Measurements from ENCODE around the gene C2CD4A. TPM values are rescaled to one million over a fixed set of nuclear protein-coding genes. Genes with fewer than 3 reads are reported as not detected.
"Not testable (repeated sequence)": the region's sequence is repeated elsewhere in the genome, so short reads cannot be mapped to it uniquely, and the experiment has no call there.

Gene C2CD4A
- polyA plus RNA-seq, 1 of the 3 experiments (the other 2 are of a cell fraction): not detected

DNA sequence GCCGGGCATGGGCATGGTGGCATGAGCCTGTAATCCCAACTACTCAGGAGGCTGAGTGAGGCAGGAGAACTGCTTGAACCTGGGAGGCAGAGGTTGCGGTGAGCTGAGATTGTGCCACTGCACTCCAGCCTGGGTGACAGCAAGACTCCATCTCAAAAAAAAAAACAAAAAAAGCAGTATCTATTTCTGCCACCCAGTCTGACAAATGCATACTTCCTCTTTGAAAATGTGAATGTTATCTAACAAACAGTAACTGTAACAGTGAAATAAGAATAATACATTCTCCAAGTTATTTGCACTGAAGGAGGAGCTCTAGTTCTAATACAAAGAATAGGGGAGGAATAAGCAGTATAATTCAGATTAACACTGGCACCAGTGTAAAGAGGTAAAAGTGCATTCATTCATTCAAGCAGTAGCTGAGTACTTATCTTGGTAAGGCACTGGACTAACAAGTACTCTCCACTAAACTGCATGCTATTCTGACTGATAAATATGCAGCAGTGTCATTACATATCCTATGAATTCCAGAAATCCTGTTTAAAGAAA lies 19.4 kb upstream of the C2CD4A start:
- Histone ChIP-seq H3K27me3 (ENCODE audit: insufficient read depth) (no peaks in the 10 kb centered on the region), H3F3A (replicated peaks; ENCODE audit: insufficient read depth) (peaks cover 18% of the 10 kb centered on the region), H2AFZ (ENCODE audit: low read depth) (no peak overlapping the region), H4K20me1 (ENCODE audit: insufficient read depth) (peaks cover 39% of the 10 kb centered on the region), H3K9me3 (no peaks in the 10 kb centered on the region), H3K4me2 (no peak overlapping the region), H3K9me2 (no peaks in the 10 kb centered on the region), H3K36me3 (replicated peaks in 1 of 2; ENCODE audit: control insufficient read depth in 1 of 2, insufficient read depth in 2 of 2, low read length in 1 of 2) (peaks cover 2 to 12% of the 10 kb centered on the region in 2 experiments), H3K79me2 (ENCODE audit: insufficient read depth) (peaks cover 79% of the 10 kb centered on the region), H3K4me1 (ENCODE audit: control insufficient read depth in 1 of 2, insufficient read depth in 2 of 2, low read depth in 1 of 2, low read length in 1 of 2) (no peaks in the 10 kb centered on the region; a peak in 1 of 4 replicates), H3K27ac (ENCODE audit: low read depth in 2 of 2, low read length in 1 of 2) (no peak overlapping the region), H3K4me3 (ENCODE audit: low read depth in 2 of 2, low read length in 1 of 2) (no peak overlapping the region), H3K9ac (no peak overlapping the region)
- POLR2A ChIA-PET: no interaction called here
- TF ChIP-seq ELF1 (IDR thresholded peaks at IDR 0.05) (no peak), TEAD4 (IDR thresholded peaks at IDR 0.05; ENCODE audit: borderline replicate concordance, insufficient read depth) (no peak), FOXM1 (IDR thresholded peaks at IDR 0.05; ENCODE audit: low read depth) (no peak), RCOR1 (IDR thresholded peaks at IDR 0.05; ENCODE audit: low read length) (no peak), SMC3 (IDR thresholded peaks at IDR 0.05; ENCODE audit: low read depth, low read length) (no peak), RXRA (IDR thresholded peaks at IDR 0.05; ENCODE audit: borderline replicate concordance, low read depth) (no peak), TAF1 (IDR thresholded peaks at IDR 0.05; ENCODE audit: borderline replicate concordance, low read depth, low read length) (no peak), RAD21 (IDR thresholded peaks at IDR 0.05; ENCODE audit: low read length) (no peak), FOSL2 (IDR thresholded peaks at IDR 0.05; ENCODE audit: borderline replicate concordance, low read depth) (no peak), FOXJ3 (CRISPR knock-in tag; IDR thresholded peaks at IDR 0.05) (no peak), EP300 (IDR thresholded peaks at IDR 0.05; ENCODE audit: borderline replicate concordance in 1 of 2, low read depth in 1 of 2, low read length in 1 of 2) (no peak)
- TF ChIP-seq, protein P1, sequence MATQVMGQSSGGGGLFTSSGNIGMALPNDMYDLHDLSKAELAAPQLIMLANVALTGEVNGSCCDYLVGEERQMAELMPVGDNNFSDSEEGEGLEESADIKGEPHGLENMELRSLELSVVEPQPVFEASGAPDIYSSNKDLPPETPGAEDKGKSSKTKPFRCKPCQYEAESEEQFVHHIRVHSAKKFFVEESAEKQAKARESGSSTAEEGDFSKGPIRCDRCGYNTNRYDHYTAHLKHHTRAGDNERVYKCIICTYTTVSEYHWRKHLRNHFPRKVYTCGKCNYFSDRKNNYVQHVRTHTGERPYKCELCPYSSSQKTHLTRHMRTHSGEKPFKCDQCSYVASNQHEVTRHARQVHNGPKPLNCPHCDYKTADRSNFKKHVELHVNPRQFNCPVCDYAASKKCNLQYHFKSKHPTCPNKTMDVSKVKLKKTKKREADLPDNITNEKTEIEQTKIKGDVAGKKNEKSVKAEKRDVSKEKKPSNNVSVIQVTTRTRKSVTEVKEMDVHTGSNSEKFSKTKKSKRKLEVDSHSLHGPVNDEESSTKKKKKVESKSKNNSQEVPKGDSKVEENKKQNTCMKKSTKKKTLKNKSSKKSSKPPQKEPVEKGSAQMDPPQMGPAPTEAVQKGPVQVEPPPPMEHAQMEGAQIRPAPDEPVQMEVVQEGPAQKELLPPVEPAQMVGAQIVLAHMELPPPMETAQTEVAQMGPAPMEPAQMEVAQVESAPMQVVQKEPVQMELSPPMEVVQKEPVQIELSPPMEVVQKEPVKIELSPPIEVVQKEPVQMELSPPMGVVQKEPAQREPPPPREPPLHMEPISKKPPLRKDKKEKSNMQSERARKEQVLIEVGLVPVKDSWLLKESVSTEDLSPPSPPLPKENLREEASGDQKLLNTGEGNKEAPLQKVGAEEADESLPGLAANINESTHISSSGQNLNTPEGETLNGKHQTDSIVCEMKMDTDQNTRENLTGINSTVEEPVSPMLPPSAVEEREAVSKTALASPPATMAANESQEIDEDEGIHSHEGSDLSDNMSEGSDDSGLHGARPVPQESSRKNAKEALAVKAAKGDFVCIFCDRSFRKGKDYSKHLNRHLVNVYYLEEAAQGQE (IDR thresholded peaks at IDR 0.05; ENCODE audit: low read depth, low read length): no peak
- TF ChIP-seq, protein P2, sequence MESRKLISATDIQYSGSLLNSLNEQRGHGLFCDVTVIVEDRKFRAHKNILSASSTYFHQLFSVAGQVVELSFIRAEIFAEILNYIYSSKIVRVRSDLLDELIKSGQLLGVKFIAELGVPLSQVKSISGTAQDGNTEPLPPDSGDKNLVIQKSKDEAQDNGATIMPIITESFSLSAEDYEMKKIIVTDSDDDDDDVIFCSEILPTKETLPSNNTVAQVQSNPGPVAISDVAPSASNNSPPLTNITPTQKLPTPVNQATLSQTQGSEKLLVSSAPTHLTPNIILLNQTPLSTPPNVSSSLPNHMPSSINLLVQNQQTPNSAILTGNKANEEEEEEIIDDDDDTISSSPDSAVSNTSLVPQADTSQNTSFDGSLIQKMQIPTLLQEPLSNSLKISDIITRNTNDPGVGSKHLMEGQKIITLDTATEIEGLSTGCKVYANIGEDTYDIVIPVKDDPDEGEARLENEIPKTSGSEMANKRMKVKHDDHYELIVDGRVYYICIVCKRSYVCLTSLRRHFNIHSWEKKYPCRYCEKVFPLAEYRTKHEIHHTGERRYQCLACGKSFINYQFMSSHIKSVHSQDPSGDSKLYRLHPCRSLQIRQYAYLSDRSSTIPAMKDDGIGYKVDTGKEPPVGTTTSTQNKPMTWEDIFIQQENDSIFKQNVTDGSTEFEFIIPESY (IDR thresholded peaks at IDR 0.05; ENCODE audit: borderline replicate concordance, low read depth): no peak
- TF ChIP-seq, protein P3, sequence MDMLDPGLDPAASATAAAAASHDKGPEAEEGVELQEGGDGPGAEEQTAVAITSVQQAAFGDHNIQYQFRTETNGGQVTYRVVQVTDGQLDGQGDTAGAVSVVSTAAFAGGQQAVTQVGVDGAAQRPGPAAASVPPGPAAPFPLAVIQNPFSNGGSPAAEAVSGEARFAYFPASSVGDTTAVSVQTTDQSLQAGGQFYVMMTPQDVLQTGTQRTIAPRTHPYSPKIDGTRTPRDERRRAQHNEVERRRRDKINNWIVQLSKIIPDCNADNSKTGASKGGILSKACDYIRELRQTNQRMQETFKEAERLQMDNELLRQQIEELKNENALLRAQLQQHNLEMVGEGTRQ (IDR thresholded peaks at IDR 0.05; ENCODE audit: borderline replicate concordance, low read depth, low read length): no peak
- TF ChIP-seq, protein P4, sequence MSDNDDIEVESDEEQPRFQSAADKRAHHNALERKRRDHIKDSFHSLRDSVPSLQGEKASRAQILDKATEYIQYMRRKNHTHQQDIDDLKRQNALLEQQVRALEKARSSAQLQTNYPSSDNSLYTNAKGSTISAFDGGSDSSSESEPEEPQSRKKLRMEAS (IDR thresholded peaks at IDR 0.05; ENCODE audit: low read depth): no peak
- TF ChIP-seq, protein P5, sequence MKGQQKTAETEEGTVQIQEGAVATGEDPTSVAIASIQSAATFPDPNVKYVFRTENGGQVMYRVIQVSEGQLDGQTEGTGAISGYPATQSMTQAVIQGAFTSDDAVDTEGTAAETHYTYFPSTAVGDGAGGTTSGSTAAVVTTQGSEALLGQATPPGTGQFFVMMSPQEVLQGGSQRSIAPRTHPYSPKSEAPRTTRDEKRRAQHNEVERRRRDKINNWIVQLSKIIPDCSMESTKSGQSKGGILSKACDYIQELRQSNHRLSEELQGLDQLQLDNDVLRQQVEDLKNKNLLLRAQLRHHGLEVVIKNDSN (IDR thresholded peaks at IDR 0.05; ENCODE audit: borderline replicate concordance, low read depth): no peak
- TF ChIP-seq, protein P6, sequence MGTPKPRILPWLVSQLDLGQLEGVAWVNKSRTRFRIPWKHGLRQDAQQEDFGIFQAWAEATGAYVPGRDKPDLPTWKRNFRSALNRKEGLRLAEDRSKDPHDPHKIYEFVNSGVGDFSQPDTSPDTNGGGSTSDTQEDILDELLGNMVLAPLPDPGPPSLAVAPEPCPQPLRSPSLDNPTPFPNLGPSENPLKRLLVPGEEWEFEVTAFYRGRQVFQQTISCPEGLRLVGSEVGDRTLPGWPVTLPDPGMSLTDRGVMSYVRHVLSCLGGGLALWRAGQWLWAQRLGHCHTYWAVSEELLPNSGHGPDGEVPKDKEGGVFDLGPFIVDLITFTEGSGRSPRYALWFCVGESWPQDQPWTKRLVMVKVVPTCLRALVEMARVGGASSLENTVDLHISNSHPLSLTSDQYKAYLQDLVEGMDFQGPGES (IDR thresholded peaks at IDR 0.05; ENCODE audit: low read depth, low read length): no peak
- WGBS (ENCODE audit: low lambda C conversion rate): 98% methylated on average over 2 of the region's 2 CpGs
- CTCF ChIA-PET: interaction anchor here (0.6 to 1.1 kb wide), 2 partner anchors 13 to 207 kb away, joined by 3 to 5 read pairs; partner anchors contain the start of gene VPS13C
- DNase-seq: no peak

DNA sequence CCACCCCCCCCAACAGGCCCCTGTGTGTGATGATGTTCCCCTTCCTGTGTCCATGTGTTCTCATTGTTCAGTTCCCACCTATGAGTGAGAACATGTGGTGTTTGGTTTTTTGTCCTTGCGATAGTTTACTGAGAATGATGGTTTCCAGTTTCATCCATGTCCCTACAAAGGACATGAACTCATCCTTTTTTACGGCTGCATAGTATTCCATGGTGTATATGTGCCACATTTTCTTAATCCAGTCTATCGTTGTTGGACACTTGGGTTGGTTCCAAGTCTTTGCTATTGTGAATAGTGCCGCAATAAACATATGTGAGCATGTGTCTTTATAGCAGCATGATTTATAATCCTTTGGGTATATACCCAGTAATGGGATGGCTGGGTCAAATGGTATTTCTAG lies 18.5 kb upstream of the C2CD4A start:
- CTCF ChIA-PET; H3K4me1 ChIP-seq (ENCODE audit: control insufficient read depth in 1 of 2, insufficient read depth in 2 of 2, low read depth in 1 of 2, low read length in 1 of 2); H3K4me3 ChIP-seq (ENCODE audit: low read depth in 2 of 2, low read length in 1 of 2); H3K9ac ChIP-seq; H3K27ac ChIP-seq (ENCODE audit: low read depth in 2 of 2, low read length in 1 of 2); H2AFZ ChIP-seq (ENCODE audit: low read depth); H3K27me3 ChIP-seq (ENCODE audit: insufficient read depth); DNase-seq; H3K36me3 ChIP-seq (replicated peaks in 1 of 2; ENCODE audit: control insufficient read depth in 1 of 2, insufficient read depth in 2 of 2, low read length in 1 of 2); POLR2A ChIA-PET; H3K4me2 ChIP-seq; H3K9me2 ChIP-seq; H3K9me3 ChIP-seq: not testable (repeated sequence)
- Histone ChIP-seq H4K20me1 (ENCODE audit: insufficient read depth) (peaks cover 46% of the 10 kb centered on the region), H3F3A (replicated peaks; ENCODE audit: insufficient read depth) (peaks cover 18% of the 10 kb centered on the region), H3K79me2 (ENCODE audit: insufficient read depth) (peaks cover 85% of the 10 kb centered on the region)
- 91% methylated on average over 4 of the region's 4 CpGs for WGBS (ENCODE audit: low lambda C conversion rate)

Data from SK-N-SH (cell line).